HCT116 (cell line): Measurements from ENCODE around the gene NDRG3.

Source experiments
- CTCF ChIP-seq, 3 experiments: fragments of 200-600 bp in 1 of 3; sonication (generic) in 1 of 3; IDR thresholded peaks in 2 of 3; conservative IDR thresholded peaks in 1 of 3; 2 replicates each; pipeline ENCODE4 v1.5.1; 2012 to 2017; ENCODE audit warnings: low read depth in 2 of 3, low read length in 2 of 3, antibody characterized with exemption in 1 of 3, borderline replicate concordance in 1 of 3, control low read depth in 1 of 3, mild to moderate bottlenecking in 1 of 3, mixed read lengths in 1 of 3, mixed run types in 1 of 3, moderate library complexity in 1 of 3; ENCODE audit not compliant: insufficient read depth in 1 of 3
- EZH2phosphoT487 ChIP-seq: fragments of 200-600 bp; IDR thresholded peaks from 2 replicates; pipeline ENCODE4 v1.6.1; 2018; ENCODE audit warnings: antibody characterized with exemption, borderline replicate concordance
- POLR2A ChIP-seq: IDR thresholded peaks from 2 replicates; pipeline ENCODE4 v1.7.0; 2011; ENCODE audit warnings: borderline replicate concordance; ENCODE audit not compliant: insufficient read depth, insufficient read length; ENCODE audit errors: extremely low read depth
- POLR2AphosphoS5 ChIP-seq: IDR thresholded peaks from 2 replicates; pipeline ENCODE4 v1.6.1; 2011; ENCODE audit warnings: mild to moderate bottlenecking, low read depth, low read length, moderate library complexity
- TF ChIP-seq, protein P1 (sequence below): IDR thresholded peaks from 2 replicates; pipeline ENCODE4 v1.6.1; 2012

GRCh38 chr20:36720510-36720909, 25.4 kb downstream of the NDRG3 start:
- TF ChIP-seq CTCF (IDR thresholded peaks at IDR 0.05 in 2 of 3, conservative IDR thresholded peaks at IDR 0.05 in 1 of 3; ENCODE audit: borderline replicate concordance in 1 of 3, insufficient read depth in 1 of 3, low read depth in 2 of 3, low read length in 2 of 3) = no peak
- TF ChIP-seq POLR2A = no peak
- TF ChIP-seq POLR2AphosphoS5 = no peak
- TF ChIP-seq, protein P1, sequence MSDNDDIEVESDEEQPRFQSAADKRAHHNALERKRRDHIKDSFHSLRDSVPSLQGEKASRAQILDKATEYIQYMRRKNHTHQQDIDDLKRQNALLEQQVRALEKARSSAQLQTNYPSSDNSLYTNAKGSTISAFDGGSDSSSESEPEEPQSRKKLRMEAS = no peak
- no peak for TF ChIP-seq EZH2phosphoT487
